ENCODE measurements around the gene CDK15. TPM values are rescaled to one million over a fixed set of nuclear protein-coding genes. Genes with fewer than 3 reads are reported as not detected.

The CDK15 gene
- total RNA-seq, 1 experiment from 2014 or later: 4.8 TPM

DNA sequence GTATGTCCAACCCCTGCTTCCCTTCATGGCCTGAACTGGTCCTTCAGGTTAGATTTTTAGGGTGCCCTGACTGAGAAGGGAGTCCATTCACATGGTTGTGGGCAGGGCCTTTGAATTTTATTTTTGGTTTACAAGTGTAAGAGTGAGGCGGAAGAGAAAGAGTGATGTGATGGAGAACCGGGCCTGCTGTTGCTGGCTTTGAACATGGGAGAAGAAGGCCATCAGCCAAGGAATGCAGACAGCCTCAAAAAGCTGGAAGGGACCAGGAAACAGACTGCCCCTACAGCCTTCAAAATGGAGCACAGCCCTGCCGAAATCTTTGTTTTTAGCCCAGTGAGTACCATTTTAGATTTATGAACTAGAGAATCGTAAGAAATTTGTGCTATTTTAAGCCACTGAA lies 105.0 kb downstream of the CDK15 start:
- intact Hi-C loops (cut with micrococcal nuclease; ENCODE audit: unreplicated experiment): no loop called here
- no peak for DNase-seq (ENCODE audit: low read depth, low spot score)
- no peaks in the 10 kb centered on the region for H3K27me3 ChIP-seq (ENCODE audit: control insufficient read depth, insufficient read depth, low read length)
- H3K27ac ChIP-seq (ENCODE audit: low read length): no peak overlapping the region
- H3K4me3 ChIP-seq (ENCODE audit: low read depth in 2 of 2, low read length in 2 of 2): no peak overlapping the region
- TF ChIP-seq SIN3A (IDR thresholded peaks at IDR 0.05; ENCODE audit: borderline replicate concordance, insufficient read depth, low read depth, low read length) (no peak), POLR2AphosphoS5 (IDR thresholded peaks at IDR 0.05; ENCODE audit: low read depth, low read length) (no peak), REST (IDR thresholded peaks at IDR 0.05; ENCODE audit: insufficient read depth in 1 of 2, low read depth in 2 of 2, low read length in 1 of 2) (no peak), TCF7L2 (IDR thresholded peaks at IDR 0.05; ENCODE audit: low read depth, low read length) (no peak), CTCF (IDR thresholded peaks at IDR 0.05) (no peak)
- no peaks in the 10 kb centered on the region for H3K9me3 ChIP-seq (ENCODE audit: control insufficient read depth, insufficient read depth, low read depth, low read length)
- no TSS peak for BruUV-seq (replicated peaks)
- H3K4me1 ChIP-seq (ENCODE audit: control insufficient read depth, insufficient read depth, low read length): peaks cover 4% of the 10 kb centered on the region; the same call in 1 of the 2 replicates
- no peaks in the 10 kb centered on the region for H3K36me3 ChIP-seq (ENCODE audit: control insufficient read depth, insufficient read depth, low read length)
- in situ Hi-C loops (cut with HindIII; ENCODE audit: low pct_unique_long_range_greater_than_20kb, low sequenced_read_pairs): no loop called here
- no peak for ATAC-seq
- ChIA-PET POLR2A (no interaction called here), CTCF (no interaction called here)

DNA sequence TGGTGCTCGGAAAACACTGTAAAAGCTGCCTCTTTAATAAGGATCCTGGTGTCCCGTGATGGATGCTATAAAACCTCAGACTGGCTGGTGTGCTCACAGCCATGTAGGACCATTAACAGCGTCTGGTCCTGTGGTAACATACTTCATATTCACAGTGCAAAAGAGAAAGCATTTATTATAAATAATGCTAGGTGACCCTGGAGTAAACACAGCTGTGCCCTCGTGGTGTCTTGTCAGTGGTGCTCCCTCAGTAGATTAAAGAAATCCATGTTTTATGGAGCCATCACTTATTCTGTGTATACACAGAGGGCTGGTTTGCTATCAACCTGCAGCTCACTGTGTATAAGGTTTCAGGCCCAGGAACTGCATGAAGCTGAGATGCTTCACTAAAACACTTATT lies 106.9 kb downstream of the CDK15 start:
- in situ Hi-C loops (cut with HindIII; ENCODE audit: low pct_unique_long_range_greater_than_20kb, low sequenced_read_pairs): no loop called here

More for the DNA sequence above, 106.9 kb downstream of the CDK15 start:
- H3K4me3 ChIP-seq (ENCODE audit: low read depth in 2 of 2, low read length in 2 of 2): no peak overlapping the region
- H3K27me3 ChIP-seq (ENCODE audit: control insufficient read depth, insufficient read depth, low read length): no peaks in the 10 kb centered on the region
- no TSS peak for BruUV-seq (replicated peaks)
- ATAC-seq (no peak), DNase-seq (ENCODE audit: low read depth, low spot score) (no peak)
- no peaks in the 10 kb centered on the region for H3K9me3 ChIP-seq (ENCODE audit: control insufficient read depth, insufficient read depth, low read depth, low read length)
- H3K4me1 ChIP-seq (ENCODE audit: control insufficient read depth, insufficient read depth, low read length): peaks cover 4% of the 10 kb centered on the region; the same call in 1 of the 2 replicates
- intact Hi-C loops (cut with micrococcal nuclease; ENCODE audit: unreplicated experiment): no loop called here
- TF ChIP-seq SIN3A (IDR thresholded peaks at IDR 0.05; ENCODE audit: borderline replicate concordance, insufficient read depth, low read depth, low read length): no peak
- no peak for TF ChIP-seq POLR2AphosphoS5 (IDR thresholded peaks at IDR 0.05; ENCODE audit: low read depth, low read length)
- TF ChIP-seq TCF7L2 (IDR thresholded peaks at IDR 0.05; ENCODE audit: low read depth, low read length): no peak
- no peak for TF ChIP-seq CTCF (IDR thresholded peaks at IDR 0.05)
- no peak for TF ChIP-seq REST (IDR thresholded peaks at IDR 0.05; ENCODE audit: insufficient read depth in 1 of 2, low read depth in 2 of 2, low read length in 1 of 2)
- H3K27ac ChIP-seq (ENCODE audit: low read length): no peak overlapping the region
- ChIA-PET CTCF (no interaction called here), POLR2A (interaction anchor here (0.6 kb wide), 1 partner anchor 193 kb away, joined by 4 read pairs; no protein-coding TSS in a partner anchor)
- H3K36me3 ChIP-seq (ENCODE audit: control insufficient read depth, insufficient read depth, low read length): no peaks in the 10 kb centered on the region

All from Panc1 (cell line).